Measurements from ENCODE around the gene PSMC3. TPM values are rescaled to one million over a fixed set of nuclear protein-coding genes. Genes with fewer than 3 reads are reported as not detected.

The PSMC3 gene
- total and polyA plus RNA-seq, 5 donors, result 122 to 170 (median 158) TPM

DNA sequence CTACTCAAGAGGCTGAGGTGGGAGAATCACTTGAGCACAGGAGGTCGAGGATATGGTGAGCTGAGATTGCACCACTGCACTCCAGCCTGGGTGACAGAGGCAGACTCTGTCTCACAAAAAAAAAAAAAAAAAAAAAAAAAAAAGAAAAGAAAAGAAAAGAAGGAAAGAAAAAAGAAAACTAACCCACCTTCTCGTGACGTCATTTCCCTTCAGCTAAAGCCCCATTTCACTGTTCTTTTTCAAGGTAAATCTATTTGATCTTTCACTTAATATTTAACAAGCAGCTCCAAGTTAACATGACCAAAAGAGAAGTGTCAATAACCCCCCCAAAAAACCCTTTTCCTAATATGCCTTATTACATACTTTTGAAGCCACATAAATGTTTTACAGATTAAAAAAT is 17.6 kb upstream of the PSMC3 start:
- DNase-seq (no peak), ATAC-seq (no peak)
- WGBS, result 73% methylated on average over 3 of the region's 3 CpGs
- H3K27ac ChIP-seq (ENCODE audit: low read length), result no peak overlapping the region
- H3K9me3 ChIP-seq (ENCODE audit: control insufficient read depth, low read length), result no peaks in the 10 kb centered on the region
- H3K4me3 ChIP-seq (ENCODE audit: low read length), result no peak overlapping the region
- H3K27me3 ChIP-seq (ENCODE audit: control insufficient read depth, insufficient read depth), result no peaks in the 10 kb centered on the region
- intact Hi-C loops (cut with DNase I), result loop anchor here in 1 of 4 donors (10.0 kb wide), 1 partner anchor 69 kb away; the partner anchor contains the start of gene SPI1
- H3K4me1 ChIP-seq (ENCODE audit: control insufficient read depth, insufficient read depth, low read length), result no peaks in the 10 kb centered on the region

DNA sequence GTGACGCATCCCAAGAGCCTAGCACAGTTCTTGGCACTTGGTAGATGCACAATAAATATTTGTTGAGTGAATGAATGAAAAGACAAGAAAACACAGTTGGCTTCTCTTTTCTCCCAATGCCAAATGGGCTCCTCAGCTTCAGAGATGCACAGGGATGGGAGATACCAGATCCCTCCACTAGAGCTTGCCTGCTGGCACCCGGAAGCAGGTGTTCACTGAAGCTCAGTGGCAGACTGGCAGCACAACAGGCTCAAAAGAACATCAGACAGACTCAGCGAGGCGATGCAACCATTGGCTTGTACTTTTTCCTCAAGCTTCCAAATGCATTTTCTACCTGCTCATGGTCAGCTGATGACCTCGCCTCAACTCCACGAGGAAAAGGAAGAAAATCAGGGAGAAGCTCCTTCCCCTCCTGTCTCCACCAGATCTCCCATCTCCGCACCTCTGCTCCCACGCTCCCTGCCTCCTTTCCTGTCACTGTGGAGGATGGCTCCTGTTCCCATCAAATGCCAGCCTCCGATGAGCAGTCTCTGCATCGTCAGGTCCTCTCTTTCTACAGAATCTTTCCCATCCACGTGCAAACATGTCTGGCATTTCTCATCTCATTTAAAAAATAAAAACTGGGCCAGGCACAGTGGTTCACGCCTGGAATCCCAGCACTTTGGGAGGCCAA is 16.9 kb upstream of the PSMC3 start:
- DNase-seq (no peak), ATAC-seq (no peak)
- Histone ChIP-seq H3K4me1 (ENCODE audit: control insufficient read depth, insufficient read depth, low read length) (no peaks in the 10 kb centered on the region), H3K4me3 (ENCODE audit: low read length) (no peak overlapping the region), H3K9me3 (ENCODE audit: control insufficient read depth, low read length) (no peaks in the 10 kb centered on the region), H3K27ac (ENCODE audit: low read length) (no peak overlapping the region), H3K27me3 (ENCODE audit: control insufficient read depth, insufficient read depth) (no peaks in the 10 kb centered on the region)
- intact Hi-C loops (cut with DNase I), result loop anchor here in 1 of 4 donors (10.0 kb wide), 1 partner anchor 68 kb away; the partner anchor contains the start of gene SPI1
- WGBS, result 80% methylated on average over 12 of the region's 12 CpGs

DNA sequence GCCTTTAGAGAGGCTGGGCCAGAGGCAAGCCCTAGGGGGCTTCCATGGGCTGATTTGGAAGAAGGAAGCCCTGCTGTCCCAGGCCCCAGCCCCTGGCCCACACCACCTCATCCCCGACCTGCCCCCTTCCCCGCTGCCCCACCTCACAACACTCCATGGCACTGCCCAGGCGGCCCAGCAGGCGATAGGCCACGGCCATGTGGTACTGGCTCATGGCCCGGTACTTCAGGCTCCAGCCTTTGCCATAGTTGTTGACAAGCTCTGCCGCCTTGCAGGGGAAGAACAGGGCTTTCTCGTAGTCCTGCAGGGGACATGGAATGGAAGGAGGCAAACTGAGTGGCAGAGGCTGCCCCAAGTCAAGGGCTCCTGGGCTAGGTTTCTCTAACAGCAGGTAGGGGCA is 16.3 kb upstream of the PSMC3 start:
- DNase-seq (peak in 1 of 3 donors; percentile 74), ATAC-seq (peak; percentile 65 to 66)
- no peaks in the 10 kb centered on the region for H3K4me1 ChIP-seq (ENCODE audit: control insufficient read depth, insufficient read depth, low read length)
- intact Hi-C loops (cut with DNase I), result loop anchor here in 1 of 4 donors (10.0 kb wide), 1 partner anchor 68 kb away; the partner anchor contains the start of gene SPI1
- H3K27me3 ChIP-seq (ENCODE audit: control insufficient read depth, insufficient read depth), result no peaks in the 10 kb centered on the region
- H3K27ac ChIP-seq (ENCODE audit: low read length), result no peak overlapping the region
- WGBS, result 76% methylated on average over 8 of the region's 8 CpGs
- H3K4me3 ChIP-seq (ENCODE audit: low read length), result no peak overlapping the region
- no peaks in the 10 kb centered on the region for H3K9me3 ChIP-seq (ENCODE audit: control insufficient read depth, low read length)

DNA sequence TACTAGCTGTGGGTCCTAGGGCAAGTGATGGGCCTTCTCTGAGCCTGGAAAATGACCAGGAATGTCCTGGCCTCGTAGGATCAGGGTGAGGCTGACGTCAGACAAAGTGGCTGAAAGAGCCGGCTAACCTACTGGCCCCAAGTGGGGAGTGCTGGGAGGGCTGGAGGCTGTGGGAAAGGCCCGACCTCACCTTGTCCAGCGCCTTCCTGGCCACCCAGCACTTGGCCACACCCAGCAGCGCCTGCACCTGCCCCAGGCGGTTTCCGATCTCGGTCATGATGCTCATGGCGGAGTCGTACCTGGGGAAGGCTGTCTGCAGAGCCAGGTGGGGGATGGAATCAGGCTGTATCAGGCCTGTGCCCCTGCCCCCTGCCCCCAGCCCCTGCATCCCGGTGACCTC is 15.2 kb upstream of the PSMC3 start:
- H3K4me3 ChIP-seq (ENCODE audit: low read length), result no peak overlapping the region
- H3K27ac ChIP-seq (ENCODE audit: low read length), result no peak overlapping the region
- ATAC-seq (peak; percentile 7 to 15), DNase-seq (no peak)
- 84% methylated on average over 12 of the region's 12 CpGs for WGBS
- no peaks in the 10 kb centered on the region for H3K4me1 ChIP-seq (ENCODE audit: control insufficient read depth, insufficient read depth, low read length)
- H3K27me3 ChIP-seq (ENCODE audit: control insufficient read depth, insufficient read depth), result no peaks in the 10 kb centered on the region
- intact Hi-C loops (cut with DNase I), result loop anchor here in 1 of 4 donors (10.0 kb wide), 1 partner anchor 67 kb away; the partner anchor contains the start of gene SPI1
- H3K9me3 ChIP-seq (ENCODE audit: control insufficient read depth, low read length), result no peaks in the 10 kb centered on the region

DNA sequence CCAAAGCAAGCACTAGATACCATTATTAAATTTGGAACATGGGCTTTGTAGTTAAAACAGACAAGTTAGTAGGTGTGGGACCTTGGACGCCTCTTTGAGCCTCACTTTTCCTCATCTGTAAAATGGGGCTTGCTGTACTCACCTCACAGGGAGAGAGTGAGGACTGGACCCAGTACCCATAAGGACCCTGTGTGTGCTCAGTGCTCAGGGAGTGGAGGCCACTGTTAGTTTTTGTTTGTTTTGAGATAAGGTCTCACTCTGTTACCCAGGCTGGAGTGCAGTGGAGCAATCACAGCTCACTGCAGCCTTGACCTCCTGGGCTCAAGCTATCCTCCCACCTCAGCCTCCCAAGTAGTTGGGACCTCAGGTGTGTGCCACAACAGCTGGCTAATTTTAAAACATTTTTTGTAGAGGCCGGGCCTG is 13.8 kb upstream of the PSMC3 start:
- ATAC-seq (no peak), DNase-seq (no peak)
- no peak overlapping the region for H3K4me3 ChIP-seq (ENCODE audit: low read length)
- H3K27ac ChIP-seq (ENCODE audit: low read length), result no peak overlapping the region
- intact Hi-C loops (cut with DNase I), result loop anchor here in 1 of 4 donors (10.0 kb wide), 1 partner anchor 65 kb away; the partner anchor contains the start of gene SPI1
- WGBS, result 96% methylated on average over 2 of the region's 2 CpGs
- H3K4me1 ChIP-seq (ENCODE audit: control insufficient read depth, insufficient read depth, low read length), result no peaks in the 10 kb centered on the region
- no peaks in the 10 kb centered on the region for H3K9me3 ChIP-seq (ENCODE audit: control insufficient read depth, low read length)
- H3K27me3 ChIP-seq (ENCODE audit: control insufficient read depth, insufficient read depth), result no peaks in the 10 kb centered on the region

DNA sequence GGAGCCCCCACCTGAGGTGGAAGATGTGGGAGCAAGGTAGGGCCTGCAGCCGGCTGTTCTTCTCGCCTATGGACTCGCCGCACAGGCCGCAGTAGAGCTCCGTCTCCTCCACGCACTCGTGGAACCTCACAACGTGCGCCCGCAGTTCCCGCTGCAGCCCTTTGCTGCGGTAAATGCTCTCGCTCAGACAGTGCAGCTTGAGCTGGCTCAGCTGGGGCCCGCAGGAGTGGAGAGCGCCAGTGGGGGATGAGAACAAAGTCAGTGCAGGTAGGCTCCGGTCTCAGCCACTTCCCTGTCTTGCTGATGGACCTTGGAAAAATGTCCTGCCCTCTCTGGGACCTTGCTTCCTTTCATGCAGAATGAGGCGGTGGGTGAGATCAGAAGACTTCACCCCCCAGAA is 12.5 kb upstream of the PSMC3 start:
- H3K4me1 ChIP-seq (ENCODE audit: control insufficient read depth, insufficient read depth, low read length), result no peaks in the 10 kb centered on the region
- 89% methylated on average over 18 of the region's 18 CpGs for WGBS
- DNase-seq (peak in 1 of 3 donors; percentile 36), ATAC-seq (no peak)
- H3K27ac ChIP-seq (ENCODE audit: low read length), result no peak overlapping the region
- intact Hi-C loops (cut with DNase I), result no loop called here
- H3K27me3 ChIP-seq (ENCODE audit: control insufficient read depth, insufficient read depth), result no peaks in the 10 kb centered on the region
- H3K9me3 ChIP-seq (ENCODE audit: control insufficient read depth, low read length), result no peaks in the 10 kb centered on the region
- no peak overlapping the region for H3K4me3 ChIP-seq (ENCODE audit: low read length)

DNA sequence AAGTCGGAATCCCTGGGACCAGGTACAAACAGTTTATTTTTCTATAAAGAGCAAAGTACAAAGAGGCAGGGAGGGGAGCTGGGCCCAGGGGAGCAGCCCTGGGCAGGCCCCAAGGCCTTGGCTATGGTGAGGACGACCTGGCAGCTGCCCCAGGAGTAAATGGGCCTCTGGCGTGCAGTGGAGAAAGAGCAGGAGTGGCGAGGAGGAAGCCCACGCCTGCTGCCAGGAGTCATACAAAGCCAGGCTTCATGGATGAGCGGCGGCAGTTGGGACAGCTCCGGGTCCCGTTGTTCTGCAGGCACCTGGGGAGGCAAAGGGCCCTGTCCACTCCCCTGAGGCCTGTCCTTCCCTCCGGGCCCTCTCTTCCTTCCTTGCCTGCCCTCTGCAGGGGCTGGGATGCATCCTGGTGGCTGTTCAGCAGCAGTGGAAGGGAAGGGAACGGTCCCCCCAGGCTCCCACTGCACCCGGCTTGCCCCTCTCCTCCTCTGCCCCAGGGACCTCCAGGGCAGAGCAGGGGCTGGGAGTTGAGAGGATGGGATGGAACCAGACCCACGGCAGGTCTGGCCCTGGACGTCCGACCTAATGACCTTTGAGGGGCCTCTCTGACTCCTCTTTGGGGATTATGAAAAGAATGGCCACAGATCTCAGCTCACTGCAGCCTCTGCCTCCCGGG is 11.6 kb upstream of the PSMC3 start:
- H3K4me1 ChIP-seq (ENCODE audit: control insufficient read depth, insufficient read depth, low read length), result no peaks in the 10 kb centered on the region
- H3K27me3 ChIP-seq (ENCODE audit: control insufficient read depth, insufficient read depth), result no peaks in the 10 kb centered on the region
- peak; percentile 20 to 25 for ATAC-seq
- no peaks in the 10 kb centered on the region for H3K9me3 ChIP-seq (ENCODE audit: control insufficient read depth, low read length)
- H3K27ac ChIP-seq (ENCODE audit: low read length), result no peak overlapping the region
- no peak overlapping the region for H3K4me3 ChIP-seq (ENCODE audit: low read length)
- intact Hi-C loops (cut with DNase I), result no loop called here
- peak in 1 of 3 donors; percentile 60 for DNase-seq
- WGBS, result 57% methylated on average over 16 of the region's 16 CpGs

DNA sequence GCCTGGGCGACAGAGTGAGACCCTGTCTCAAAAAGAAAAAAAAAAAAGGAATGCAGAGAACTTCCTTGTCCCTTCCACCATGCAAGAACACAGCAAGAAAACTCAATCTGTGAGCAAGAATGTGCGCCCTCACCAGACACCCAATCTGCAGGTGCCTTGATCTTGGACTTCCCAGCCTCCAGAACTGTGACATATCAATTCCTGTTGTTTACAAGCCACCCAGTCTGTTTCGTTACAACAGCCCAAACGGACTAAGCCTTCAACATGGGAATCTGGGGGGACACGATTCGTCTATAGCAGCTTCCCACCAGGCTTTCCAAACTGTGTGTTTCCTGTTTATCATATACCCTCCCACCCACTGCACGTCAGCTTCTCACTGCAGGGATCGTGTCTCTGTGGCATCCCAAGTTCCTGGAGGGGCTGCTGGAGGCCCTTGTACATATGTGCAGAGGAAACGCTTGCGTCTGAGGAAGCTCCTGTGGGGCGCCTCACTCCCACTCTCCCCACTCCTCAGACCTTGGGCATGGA is 11.0 kb upstream of the PSMC3 start:
- WGBS, result 80% methylated on average over 11 of the region's 11 CpGs
- no peak for DNase-seq
- Histone ChIP-seq H3K4me3 (ENCODE audit: low read length) (no peak overlapping the region), H3K9me3 (ENCODE audit: control insufficient read depth, low read length) (no peaks in the 10 kb centered on the region), H3K27me3 (ENCODE audit: control insufficient read depth, insufficient read depth) (no peaks in the 10 kb centered on the region), H3K4me1 (ENCODE audit: control insufficient read depth, insufficient read depth, low read length) (no peaks in the 10 kb centered on the region), H3K27ac (ENCODE audit: low read length) (no peak overlapping the region)
- no peak for ATAC-seq
- intact Hi-C loops (cut with DNase I), result no loop called here

DNA sequence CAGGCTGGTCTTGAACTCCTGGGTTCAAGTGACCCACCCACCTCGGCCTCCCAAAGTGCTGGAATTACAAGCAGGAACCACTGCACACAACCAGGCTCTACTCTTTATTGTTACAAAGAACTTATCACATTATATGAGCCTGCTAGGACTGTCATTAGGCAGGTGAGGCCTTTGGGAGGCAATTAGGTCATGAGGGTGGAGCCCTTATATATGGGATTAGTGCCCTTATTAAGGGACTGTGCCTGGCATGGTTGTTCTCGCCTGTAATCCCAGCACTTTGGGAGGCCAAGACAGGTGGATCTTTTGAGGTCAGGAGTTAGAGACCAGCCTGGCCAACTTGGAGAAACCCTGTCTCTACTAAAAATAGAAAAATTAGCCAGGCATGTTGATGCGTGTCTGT is 10.5 kb upstream of the PSMC3 start:
- no peak for DNase-seq
- no peak overlapping the region for H3K4me3 ChIP-seq (ENCODE audit: low read length)
- H3K27ac ChIP-seq (ENCODE audit: low read length), result no peak overlapping the region
- ATAC-seq, result no peak
- no peaks in the 10 kb centered on the region for H3K4me1 ChIP-seq (ENCODE audit: control insufficient read depth, insufficient read depth, low read length)
- H3K9me3 ChIP-seq (ENCODE audit: control insufficient read depth, low read length), result no peaks in the 10 kb centered on the region
- 97% methylated on average over 3 of the region's 3 CpGs for WGBS
- no peaks in the 10 kb centered on the region for H3K27me3 ChIP-seq (ENCODE audit: control insufficient read depth, insufficient read depth)
- intact Hi-C loops (cut with DNase I), result no loop called here

DNA sequence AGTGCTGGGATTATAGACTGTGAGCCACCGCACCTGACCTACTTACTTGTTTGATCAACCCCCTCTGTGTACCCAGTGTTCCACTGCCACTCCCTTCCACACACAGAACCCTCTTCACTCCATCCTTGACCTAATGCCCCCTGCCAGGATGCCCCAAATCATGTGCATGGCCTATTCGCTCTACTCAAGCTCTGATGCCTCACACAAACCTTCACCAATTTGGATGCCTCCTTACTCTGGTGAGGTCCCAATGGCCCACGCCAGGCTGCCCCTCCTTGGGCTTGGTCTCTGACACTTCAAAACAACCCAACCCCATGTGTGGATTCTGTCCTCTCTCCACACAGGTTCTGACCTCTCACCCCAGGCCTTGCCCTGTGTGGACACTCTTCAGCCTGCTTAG is 9.4 kb upstream of the PSMC3 start:
- H3K27ac ChIP-seq (ENCODE audit: low read length), result no peak overlapping the region
- no peaks in the 10 kb centered on the region for H3K9me3 ChIP-seq (ENCODE audit: control insufficient read depth, low read length)
- intact Hi-C loops (cut with DNase I), result no loop called here
- DNase-seq (peak in 1 of 3 donors; percentile 18), ATAC-seq (no peak)
- WGBS, result 92% methylated on average over 3 of the region's 3 CpGs
- no peak overlapping the region for H3K4me3 ChIP-seq (ENCODE audit: low read length)
- H3K4me1 ChIP-seq (ENCODE audit: control insufficient read depth, insufficient read depth, low read length), result no peaks in the 10 kb centered on the region
- H3K27me3 ChIP-seq (ENCODE audit: control insufficient read depth, insufficient read depth), result no peaks in the 10 kb centered on the region

Measured in right cardiac atrium (tissue), 5 donors.